HL-60 (cell line): ENCODE data around the gene PMEPA1.

Experiments
- DNase-seq, 2 experiments: peaks; one replicate each; pipeline ENCODE4 v3.0.0-alpha.2; 2010 to 2020; ENCODE audit warnings: low read depth in 1 of 2, low spot score in 1 of 2
- H3K27ac ChIP-seq: fragments of 250-450 bp; sonication (Bioruptor Pico); replicated peaks from 2 replicates; pipeline ENCODE4 v1.5.1; 2020; ENCODE audit warnings: mild to moderate bottlenecking, moderate library complexity
- H3K27me3 ChIP-seq: fragments of 250-450 bp; sonication (Bioruptor Pico); 2 replicates; pipeline ENCODE4 v1.5.1; 2021; ENCODE audit warnings: mild to moderate bottlenecking, moderate library complexity; ENCODE audit not compliant: insufficient read depth, poor library complexity, severe bottlenecking
- H3K4me3 ChIP-seq: replicated peaks from 2 replicates; pipeline ENCODE4 v1.5.1; 2011; ENCODE audit warnings: mild to moderate bottlenecking, control low read depth, low read length; ENCODE audit not compliant: insufficient read depth
- CTCF ChIP-seq: IDR thresholded peaks from one replicate; pipeline ENCODE4 v1.5.1; 2011; ENCODE audit warnings: low read length, control low read depth, inconsistent platforms; ENCODE audit not compliant: insufficient read depth
- GABPA ChIP-seq: IDR thresholded peaks from 2 replicates; pipeline ENCODE4 v1.6.1; 2012; ENCODE audit warnings: low read depth
- POLR2AphosphoS5 ChIP-seq: IDR thresholded peaks from 2 replicates; pipeline ENCODE4 v1.6.1; 2012; ENCODE audit warnings: low read depth
- REST ChIP-seq: IDR thresholded peaks from 2 replicates; pipeline ENCODE4 v1.6.1; 2012; ENCODE audit warnings: low read depth; ENCODE audit not compliant: insufficient replicate concordance
- SPI1 ChIP-seq: IDR thresholded peaks from 2 replicates; pipeline ENCODE4 v1.6.1; 2012; ENCODE audit warnings: low read depth, mild to moderate bottlenecking, borderline replicate concordance

Gene PMEPA1

GRCh38 chr20:57725636-57726035 lies 15.8 kb upstream of the PMEPA1 start:
- Histone ChIP-seq H3K27me3 (no peaks in the 10 kb centered on the region), H3K4me3 (no peak overlapping the region), H3K27ac (no peak overlapping the region)
- TF ChIP-seq CTCF (no peak), POLR2AphosphoS5 (no peak), REST (no peak), SPI1 (no peak)
- no peak for DNase-seq

- no peak for DNase-seq
- Histone ChIP-seq H3K27me3 (no peaks in the 10 kb centered on the region), H3K27ac (no peak overlapping the region), H3K4me3 (no peak overlapping the region)
- TF ChIP-seq CTCF (no peak), REST (no peak), GABPA (no peak), POLR2AphosphoS5 (no peak), SPI1 (no peak)
Observed at GRCh38 chr20:57724610-57725405, 15.0 kb upstream of the PMEPA1 start.

- no peak for DNase-seq
- Histone ChIP-seq H3K4me3 (no peak overlapping the region), H3K27ac (no peak overlapping the region), H3K27me3 (peaks cover 9% of the 10 kb centered on the region)
- TF ChIP-seq REST = no peak
Observed at GRCh38 chr20:57723816-57724215, 14.0 kb upstream of the PMEPA1 start.
